Spleen (tissue), 11 donors: Measurements from ENCODE around the gene ADIPOR2. TPM values are rescaled to one million over a fixed set of nuclear protein-coding genes. Genes with fewer than 3 reads are reported as not detected.

Experiments used
- DNase-seq: peaks from one replicate; pipeline ENCODE4 v3.0.0-alpha.2; 2020
- H3K27ac ChIP-seq, 8 donors: fragments of 200-600 bp; sonication (generic) in 7 of 8; 1 replicate in 4 of 8; 2 replicates in 4 of 8; pipeline versions ENCODE4 v1.5.0 to v1.8.0; 2016 to 2021; ENCODE audit warnings: inconsistent platforms in 4 of 8, mild to moderate bottlenecking in 4 of 8, moderate library complexity in 1 of 8
- H3K27me3 ChIP-seq, 7 donors: fragments of 200-600 bp; sonication (generic) in 6 of 7; replicated peaks in 1 of 7; 1 replicate in 4 of 7; 2 replicates in 3 of 7; pipeline versions ENCODE4 v1.5.0 to v1.8.0; 2016 to 2021; ENCODE audit warnings: inconsistent platforms in 3 of 7, mild to moderate bottlenecking in 1 of 7
- H3K36me3 ChIP-seq, 6 donors: fragments of 200-600 bp; sonication (generic) in 5 of 6; 1 replicate in 4 of 6; 2 replicates in 2 of 6; pipeline versions ENCODE4 v1.5.0 to v1.8.0; 2016 to 2021; ENCODE audit warnings: inconsistent platforms in 2 of 6
- H3K4me1 ChIP-seq, 6 donors: fragments of 200-600 bp; sonication (generic) in 5 of 6; 1 replicate in 3 of 6; 2 replicates in 3 of 6; pipeline versions ENCODE4 v1.5.0 to v1.8.0; 2016 to 2021; ENCODE audit warnings: inconsistent platforms in 3 of 6
- H3K4me3 ChIP-seq, 8 donors: fragments of 200-600 bp; sonication (generic) in 7 of 8; 1 replicate in 4 of 8; 2 replicates in 4 of 8; pipeline versions ENCODE4 v1.5.0 to v1.8.0; 2016 to 2021; ENCODE audit warnings: inconsistent platforms in 4 of 8, mild to moderate bottlenecking in 4 of 8, moderate library complexity in 2 of 8
- H3K9me3 ChIP-seq, 8 donors: fragments of 200-600 bp; sonication (generic) in 7 of 8; 1 replicate in 4 of 8; 2 replicates in 4 of 8; pipeline versions ENCODE4 v1.5.0 to v1.8.0; 2016 to 2021; ENCODE audit warnings: inconsistent platforms in 4 of 8
- POLR2A ChIP-seq, 3 donors: fragments of 450-650 bp; IDR thresholded peaks; one replicate each; pipeline ENCODE4 v1.5.1; 2017; ENCODE audit warnings: antibody characterized with exemption in 3 of 3, mild to moderate bottlenecking in 1 of 3
- POLR2AphosphoS5 ChIP-seq, 3 donors: sonication (generic); formaldehyde crosslinking; IDR thresholded peaks; one replicate each; pipeline ENCODE4 v1.5.1; 2017; ENCODE audit warnings: antibody characterized with exemption in 3 of 3
- WGBS, 5 donors: extraction: QIAGEN DNeasy Blood & Tissue Kit in 3 of 5; methylation state at CpG; one replicate each; pipeline versions ENCODE4 v1.1.5 to v1.1.7; 2013 to 2018; 5-methylcytosine and 5-hydroxymethylcytosine counted together
- intact Hi-C: fragments of 100-400 bp; cut with DNase I; formaldehyde crosslinking; loops from one replicate; pipeline ENCODE4 v1.15.0; 2023; ENCODE audit warnings: low total_unique reads
- polyA plus RNA-seq, 3 donors: library from polyadenylated mRNA; stranded (reverse); fragments of 200-250 nt; gene quantifications; one replicate each; pipeline ENCODE4 v1.2.1, GENCODE V29; 2013
- total RNA-seq, 7 donors: library from RNA; depleted of rRNA in 3 of 7; stranded (reverse); fragments of >200 nt in 3 of 7; fragmentation: NEBNext Ultra II Directional in 4 of 7; extraction: Animal tissue kit (Norgen Biotek cat#: 25700) in 4 of 7; gene quantifications; one replicate each; pipeline versions ENCODE4 v1.1.0 to v1.2.1, GENCODE V29; 2016 to 2021
- TF ChIP-seq, protein P1 (sequence below), 11 experiments: fragments of 200-600 bp in 7 of 11; fragments of 450-650 bp in 4 of 11; sonication (generic) in 4 of 11; IDR thresholded peaks in 8 of 11; conservative IDR thresholded peaks in 3 of 11; 1 replicate in 7 of 11; 2 replicates in 4 of 11; pipeline versions ENCODE4 v1.4.0 to v1.8.0; 2016 to 2021; ENCODE audit warnings: antibody characterized with exemption in 11 of 11, inconsistent platforms in 4 of 11, mild to moderate bottlenecking in 1 of 11
- donor health status: healthy with polysubstance abuse.
- donor health status: DM: no; HTN: no; CAD: no; lungs with moderate emphysema.
- donor health status: DM: no; HTN: no; CAD: no.
- donor health status: Bipolar disorder and iron deficiency.
- donor health status: healthy.
- donor health status: DM: no; HTN: no; CAD: no.
- donor health status: DM: yes; HTN: yes; CAD: no.

The ADIPOR2 gene
- total and polyA plus RNA-seq, 10 donors, result 12.9 to 43.7 (median 38.8) TPM

DNA sequence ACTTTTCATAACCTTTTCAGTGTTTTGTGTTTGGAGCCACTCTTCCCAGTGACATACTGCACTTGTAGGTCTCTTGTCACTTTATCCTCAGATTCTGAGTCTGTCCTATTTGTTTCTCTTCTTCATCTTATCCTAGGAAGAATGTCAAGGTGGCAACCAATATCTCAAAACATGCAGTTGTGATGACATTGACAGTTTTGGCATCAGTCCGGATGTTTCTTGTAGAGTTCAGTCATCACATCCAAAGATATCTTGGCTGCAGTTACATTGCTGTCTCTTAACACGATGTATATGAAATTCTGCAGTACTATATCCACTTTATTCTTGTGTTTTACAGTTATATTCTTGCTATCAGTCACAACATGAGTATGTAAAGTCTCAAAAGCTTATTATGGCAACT lies 6.4 kb downstream of the ADIPOR2 start:
- TF ChIP-seq POLR2A (IDR thresholded peaks at IDR 0.05) (no peak), POLR2AphosphoS5 (IDR thresholded peaks at IDR 0.05) (no peak)
- TF ChIP-seq, protein P1, sequence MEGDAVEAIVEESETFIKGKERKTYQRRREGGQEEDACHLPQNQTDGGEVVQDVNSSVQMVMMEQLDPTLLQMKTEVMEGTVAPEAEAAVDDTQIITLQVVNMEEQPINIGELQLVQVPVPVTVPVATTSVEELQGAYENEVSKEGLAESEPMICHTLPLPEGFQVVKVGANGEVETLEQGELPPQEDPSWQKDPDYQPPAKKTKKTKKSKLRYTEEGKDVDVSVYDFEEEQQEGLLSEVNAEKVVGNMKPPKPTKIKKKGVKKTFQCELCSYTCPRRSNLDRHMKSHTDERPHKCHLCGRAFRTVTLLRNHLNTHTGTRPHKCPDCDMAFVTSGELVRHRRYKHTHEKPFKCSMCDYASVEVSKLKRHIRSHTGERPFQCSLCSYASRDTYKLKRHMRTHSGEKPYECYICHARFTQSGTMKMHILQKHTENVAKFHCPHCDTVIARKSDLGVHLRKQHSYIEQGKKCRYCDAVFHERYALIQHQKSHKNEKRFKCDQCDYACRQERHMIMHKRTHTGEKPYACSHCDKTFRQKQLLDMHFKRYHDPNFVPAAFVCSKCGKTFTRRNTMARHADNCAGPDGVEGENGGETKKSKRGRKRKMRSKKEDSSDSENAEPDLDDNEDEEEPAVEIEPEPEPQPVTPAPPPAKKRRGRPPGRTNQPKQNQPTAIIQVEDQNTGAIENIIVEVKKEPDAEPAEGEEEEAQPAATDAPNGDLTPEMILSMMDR (IDR thresholded peaks at IDR 0.05 in 8 of 11, conservative IDR thresholded peaks at IDR 0.05 in 3 of 11), result no peak
- intact Hi-C loops, result no loop called here

DNA sequence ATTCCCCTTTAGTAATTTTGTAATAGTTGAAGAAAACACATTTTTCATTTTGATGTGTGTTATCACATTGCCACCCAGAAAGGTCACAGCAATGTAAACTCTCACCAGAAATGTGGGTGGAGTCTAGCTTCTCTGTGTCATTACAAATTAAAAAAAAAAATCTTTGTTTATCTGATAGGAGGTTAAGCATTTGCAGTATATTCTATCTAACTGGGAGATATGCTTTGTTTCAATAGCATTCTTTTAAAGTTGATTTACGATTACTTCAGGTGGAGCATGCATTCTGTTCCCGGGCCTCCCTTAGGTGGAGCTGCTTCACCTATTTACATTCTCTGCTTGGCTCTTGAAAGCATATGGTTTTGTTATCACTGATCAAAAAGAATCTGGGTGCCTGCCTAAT lies 7.8 kb downstream of the ADIPOR2 start:
- WGBS, 5 donors, result 87 to 95% (median 93%) methylated on average over 2 of the region's 2 CpGs
- no peak overlapping the region for H3K27ac ChIP-seq
- H3K27me3 ChIP-seq, result no peaks in the 10 kb centered on the region
- DNase-seq, result no peak
- intact Hi-C loops, result no loop called here
- no peaks in the 10 kb centered on the region for H3K9me3 ChIP-seq
- no peaks in the 10 kb centered on the region for H3K36me3 ChIP-seq
- H3K4me3 ChIP-seq, result no peak overlapping the region
- TF ChIP-seq, protein P1 (IDR thresholded peaks at IDR 0.05 in 8 of 11, conservative IDR thresholded peaks at IDR 0.05 in 3 of 11), result no peak
- TF ChIP-seq POLR2AphosphoS5 (IDR thresholded peaks at IDR 0.05) (no peak), POLR2A (IDR thresholded peaks at IDR 0.05) (no peak)
- H3K4me1 ChIP-seq, result peaks cover under 1 to 89% (median 32%) of the 10 kb centered on the region in 6 donors

More for the DNA sequence above, 6.4 kb downstream of the ADIPOR2 start:
- Histone ChIP-seq H3K9me3 (no peaks in the 10 kb centered on the region), H3K27me3 (no peaks in the 10 kb centered on the region), H3K27ac (no peak overlapping the region), H3K36me3 (no peaks in the 10 kb centered on the region), H3K4me3 (no peak overlapping the region), H3K4me1 (peaks cover 14 to 95% (median 46%) of the 10 kb centered on the region in 6 donors)
- 55 to 84% (median 78%) methylated on average over 2 of the region's 2 CpGs for whole genome bisulfite sequencing, 5 donors
- no peak for DNase-seq

DNA sequence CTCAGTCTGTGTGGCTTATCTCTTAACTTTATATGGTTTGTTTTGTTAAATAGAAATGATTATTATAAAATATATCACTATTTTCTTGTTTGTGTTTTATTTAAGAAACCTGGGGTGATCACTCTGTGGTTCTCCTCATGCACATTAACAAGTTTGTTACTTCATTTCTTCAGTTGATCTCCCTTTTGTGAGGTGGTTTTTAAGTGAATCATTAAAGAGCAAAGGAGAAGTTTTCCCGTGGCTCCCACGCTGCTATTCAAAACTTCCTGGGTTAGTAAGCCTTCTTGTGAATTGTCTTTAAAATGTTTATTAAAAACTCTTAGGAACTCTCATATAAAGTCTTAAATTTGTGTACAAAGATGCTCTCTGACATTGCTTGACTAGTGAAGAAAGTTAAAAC lies 11.8 kb downstream of the ADIPOR2 start:
- Histone ChIP-seq H3K27ac (no peak overlapping the region), H3K9me3 (no peaks in the 10 kb centered on the region), H3K4me1 (peaks cover 0 to 87% (median 31%) of the 10 kb centered on the region in 6 donors), H3K27me3 (no peaks in the 10 kb centered on the region), H3K36me3 (no peaks in the 10 kb centered on the region), H3K4me3 (no peak overlapping the region)
- no peak for DNase-seq
- intact Hi-C loops, result no loop called here
- WGBS, 5 donors, result 35 to 55% (median 44%) methylated on average over 2 of the region's 2 CpGs
- TF ChIP-seq, protein P1 (IDR thresholded peaks at IDR 0.05 in 8 of 11, conservative IDR thresholded peaks at IDR 0.05 in 3 of 11), result no peak
- TF ChIP-seq POLR2AphosphoS5 (IDR thresholded peaks at IDR 0.05), result no peak
- TF ChIP-seq POLR2A (IDR thresholded peaks at IDR 0.05), result no peak

DNA sequence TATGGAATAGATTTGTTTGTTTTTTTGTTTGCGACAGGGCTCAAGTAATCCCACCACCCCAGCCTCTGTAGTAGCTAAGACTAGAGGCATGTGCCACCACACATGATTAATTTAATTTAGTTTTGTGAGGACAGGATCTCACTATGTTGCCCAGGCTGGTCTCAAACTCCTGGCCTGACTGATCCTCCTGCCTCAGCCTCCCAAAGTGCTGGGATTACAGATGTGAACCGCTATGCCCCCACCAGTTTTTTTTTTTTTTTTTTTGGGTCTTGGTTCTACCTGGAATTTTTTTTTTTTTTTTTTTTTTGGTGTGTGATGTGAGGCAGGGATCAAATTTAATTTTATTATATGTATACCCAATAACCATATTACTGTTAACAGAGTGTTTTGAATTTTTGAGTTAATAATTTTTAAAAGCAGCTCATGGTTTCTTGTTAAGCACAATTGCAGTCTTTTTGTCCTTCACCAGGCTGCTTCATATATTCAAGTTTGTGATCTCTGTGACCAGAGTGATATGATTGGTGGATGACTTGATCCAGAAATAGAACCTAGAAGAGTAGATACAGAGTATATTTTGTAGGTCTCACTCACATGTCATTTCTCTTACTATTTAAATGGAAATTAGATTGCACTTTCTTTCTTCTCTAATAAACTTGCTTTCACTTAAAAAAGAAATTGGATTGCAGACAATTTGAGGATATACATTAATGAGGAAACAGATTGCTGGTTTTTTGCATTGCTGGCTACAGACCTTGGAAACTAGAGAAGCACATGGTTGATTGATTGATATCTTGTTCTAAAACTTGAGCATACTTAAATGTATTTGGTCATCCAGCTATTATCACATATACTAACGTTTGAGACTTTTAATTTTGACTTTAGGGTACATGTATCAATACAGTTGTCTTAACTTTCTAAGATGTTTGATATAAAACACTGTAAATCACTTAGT lies 13.2 kb downstream of the ADIPOR2 start:
- intact Hi-C loops, result no loop called here

More for the DNA sequence above, 13.2 kb downstream of the ADIPOR2 start:
- Histone ChIP-seq H3K27ac (no peak overlapping the region), H3K9me3 (no peaks in the 10 kb centered on the region), H3K4me1 (peaks cover 0 to 80% (median 25%) of the 10 kb centered on the region in 6 donors), H3K27me3 (no peaks in the 10 kb centered on the region), H3K4me3 (no peak overlapping the region), H3K36me3 (no peaks in the 10 kb centered on the region)
- no peak for DNase-seq
- 74 to 91% (median 81%) methylated on average over 3 of the region's 3 CpGs for WGBS, 5 donors
- TF ChIP-seq POLR2AphosphoS5 (IDR thresholded peaks at IDR 0.05), result no peak
- TF ChIP-seq, protein P1 (IDR thresholded peaks at IDR 0.05 in 8 of 11, conservative IDR thresholded peaks at IDR 0.05 in 3 of 11), result no peak
- no peak for TF ChIP-seq POLR2A (IDR thresholded peaks at IDR 0.05)
